Measurements from ENCODE around the gene PSD2.

Gene PSD2

GRCh38 chr5:139816566-139816965, 21.0 kb downstream of the PSD2 start:
- H3K4me3 ChIP-seq (replicated peaks; ENCODE audit: insufficient read depth, low read length) = no peak overlapping the region
- TF ChIP-seq POLR2AphosphoS5 (IDR thresholded peaks at IDR 0.05; ENCODE audit: low read depth) (no peak), REST (IDR thresholded peaks at IDR 0.05; ENCODE audit: insufficient replicate concordance, low read depth) (no peak), GABPA (IDR thresholded peaks at IDR 0.05; ENCODE audit: low read depth) (no peak), SPI1 (IDR thresholded peaks at IDR 0.05; ENCODE audit: borderline replicate concordance, low read depth) (no peak), CTCF (IDR thresholded peaks at IDR 0.05; ENCODE audit: insufficient read depth, low read length) (no peak)
- H3K27me3 ChIP-seq (ENCODE audit: insufficient read depth, poor library complexity, severe bottlenecking) = no peaks in the 10 kb centered on the region
- DNase-seq (ENCODE audit: low read depth in 1 of 2, low spot score in 1 of 2) = no peak
- no peak overlapping the region for H3K27ac ChIP-seq (replicated peaks)

GRCh38 chr5:139817362-139817761, 21.8 kb downstream of the PSD2 start:
- no peak for DNase-seq (ENCODE audit: low read depth in 1 of 2, low spot score in 1 of 2)
- Histone ChIP-seq H3K27me3 (ENCODE audit: insufficient read depth, poor library complexity, severe bottlenecking) (no peaks in the 10 kb centered on the region), H3K27ac (replicated peaks) (no peak overlapping the region)

GRCh38 chr5:139817970-139818369, 22.4 kb downstream of the PSD2 start:
- no peak overlapping the region for H3K4me3 ChIP-seq (replicated peaks; ENCODE audit: insufficient read depth, low read length)
- TF ChIP-seq CTCF (IDR thresholded peaks at IDR 0.05; ENCODE audit: insufficient read depth, low read length) (no peak), SPI1 (IDR thresholded peaks at IDR 0.05; ENCODE audit: borderline replicate concordance, low read depth) (no peak), POLR2AphosphoS5 (IDR thresholded peaks at IDR 0.05; ENCODE audit: low read depth) (no peak), REST (IDR thresholded peaks at IDR 0.05; ENCODE audit: insufficient replicate concordance, low read depth) (no peak), GABPA (IDR thresholded peaks at IDR 0.05; ENCODE audit: low read depth) (no peak)
- no peaks in the 10 kb centered on the region for H3K27me3 ChIP-seq (ENCODE audit: insufficient read depth, poor library complexity, severe bottlenecking)
- no peak overlapping the region for H3K27ac ChIP-seq (replicated peaks)
- DNase-seq (ENCODE audit: low read depth in 1 of 2, low spot score in 1 of 2) = no peak

More at GRCh38 chr5:139817362-139817761, 21.8 kb downstream of the PSD2 start:
- H3K4me3 ChIP-seq (replicated peaks; ENCODE audit: insufficient read depth, low read length) = no peak overlapping the region
- TF ChIP-seq REST (IDR thresholded peaks at IDR 0.05; ENCODE audit: insufficient replicate concordance, low read depth) = no peak
- no peak for TF ChIP-seq GABPA (IDR thresholded peaks at IDR 0.05; ENCODE audit: low read depth)
- no peak for TF ChIP-seq CTCF (IDR thresholded peaks at IDR 0.05; ENCODE audit: insufficient read depth, low read length)
- no peak for TF ChIP-seq POLR2AphosphoS5 (IDR thresholded peaks at IDR 0.05; ENCODE audit: low read depth)
- no peak for TF ChIP-seq SPI1 (IDR thresholded peaks at IDR 0.05; ENCODE audit: borderline replicate concordance, low read depth)

All from HL-60 (cell line).